GM12878 (cell line): Measurements from ENCODE around the gene LONRF2. TPM values are rescaled to one million over a fixed set of nuclear protein-coding genes. Genes with fewer than 3 reads are reported as not detected.

Experiments used
- ATAC-seq: fragments of 200-7000 bp; cut with Tn5 transposase; 3 replicates; pipeline ENCODE4 v1.9.1; 2020; ENCODE audit warnings: mild to moderate bottlenecking, moderate library complexity
- BruUV-seq: library from RNA; stranded (reverse); fragments of 400-500 nt; replicated peaks from 2 replicates; lab custom pipeline; 2021; lab: Mats Ljungman, UMichigan
- CTCF ChIA-PET: fragments of 300-600 bp; sonication (Branson Sonifier 250); formaldehyde crosslinking; extraction: SDS; loops from one replicate; lab custom pipeline; 2021; ENCODE audit warnings: inconsistent platforms; lab: Yijun Ruan, JAX
- POLR2A ChIA-PET: fragments of 350-600 bp; formaldehyde crosslinking; extraction: SDS; loops from one replicate; lab custom pipeline; 2021; ENCODE audit warnings: inconsistent platforms; lab: Charles Lee
- RAD21 ChIA-PET: fragments of 300-600 bp; sonication (Branson Sonifier 250); formaldehyde crosslinking; loops from one replicate; lab custom pipeline; 2023; ENCODE audit warnings: antibody characterized with exemption; ENCODE audit not compliant: unreplicated experiment; lab: Charles Lee
- SMC1A ChIA-PET: fragments of 300-600 bp; sonication (Branson Sonifier 250); formaldehyde crosslinking; loops from one replicate; lab custom pipeline; 2023; ENCODE audit not compliant: unreplicated experiment, uncharacterized antibody; lab: Charles Lee
- DNase-seq: peaks from one replicate; pipeline ENCODE4 v3.0.0-alpha.2; 2011; ENCODE audit warnings: low read depth, low spot score
- FAIRE-seq: peaks from 3 replicates; lab custom pipeline; 2011; peaks lifted over from hg19 to GRCh38; lab: Jason Lieb, UNC
- H2AFZ ChIP-seq: 2 replicates; pipeline ENCODE4 v1.6.0; 2011; ENCODE audit warnings: low read depth, low read length, control low read depth; ENCODE audit not compliant: control insufficient read depth
- H3K27ac ChIP-seq: 2 replicates; pipeline ENCODE4 v1.5.1; 2011; ENCODE audit warnings: control low read depth; ENCODE audit not compliant: control insufficient read depth, insufficient read depth
- H3K27me3 ChIP-seq, 2 experiments: replicated peaks in 1 of 2; 2 replicates each; pipeline versions ENCODE4 v1.6.0 to v1.6.1; 2011; ENCODE audit warnings: low read length in 1 of 2; ENCODE audit not compliant: control insufficient read depth in 2 of 2, insufficient read depth in 2 of 2
- H3K36me3 ChIP-seq, 2 experiments: 2 replicates each; pipeline ENCODE4 v1.5.1; 2011; ENCODE audit warnings: low read length in 1 of 2; ENCODE audit not compliant: control insufficient read depth in 2 of 2, insufficient read depth in 2 of 2
- H3K4me1 ChIP-seq: 2 replicates; pipeline ENCODE4 v1.6.1; 2011; ENCODE audit warnings: mild to moderate bottlenecking, low read length, moderate library complexity, mixed read lengths; ENCODE audit not compliant: control insufficient read depth, insufficient read depth
- H3K4me2 ChIP-seq: 2 replicates; pipeline ENCODE4 v1.6.0; 2011; ENCODE audit warnings: control low read depth; ENCODE audit not compliant: control insufficient read depth, insufficient read depth
- H3K4me3 ChIP-seq: fragments of 200-600 bp; sonication (generic); 2 replicates; pipeline ENCODE4 v1.5.1; 2016
- H3K79me2 ChIP-seq: 2 replicates; pipeline ENCODE4 v1.6.0; 2011; ENCODE audit warnings: low read length; ENCODE audit not compliant: control insufficient read depth, insufficient read depth
- H3K9ac ChIP-seq: 2 replicates; pipeline ENCODE4 v1.8.0; 2011; ENCODE audit warnings: low read length, control low read depth, mixed read lengths; ENCODE audit not compliant: control insufficient read depth, insufficient read depth
- H3K9me3 ChIP-seq: replicated peaks from 3 replicates; pipeline ENCODE4 v1.5.1; 2011; ENCODE audit warnings: mild to moderate bottlenecking, low read length; ENCODE audit not compliant: control insufficient read depth, insufficient read depth
- H4K20me1 ChIP-seq: 2 replicates; pipeline ENCODE4 v1.6.0; 2011; ENCODE audit not compliant: control insufficient read depth, insufficient read depth
- BMI1 ChIP-seq: fragments of 450-650 bp; IDR thresholded peaks from 2 replicates; pipeline ENCODE4 v1.6.1; 2016; ENCODE audit warnings: mild to moderate bottlenecking, moderate library complexity, borderline replicate concordance
- FOXK2 ChIP-seq: fragments of 450-650 bp; IDR thresholded peaks from 2 replicates; pipeline ENCODE4 v1.6.1; 2017; ENCODE audit warnings: mild to moderate bottlenecking, moderate library complexity
- KAT2A ChIP-seq: conservative IDR thresholded peaks from 2 replicates; pipeline ENCODE4 v1.6.1; 2011; ENCODE audit warnings: low read depth, low read length; ENCODE audit not compliant: control insufficient read depth
- POU2F2 ChIP-seq: IDR thresholded peaks from 3 replicates; pipeline ENCODE4 v1.6.1; 2011; ENCODE audit warnings: low read depth, mild to moderate bottlenecking, low read length, borderline replicate concordance
- TAF1 ChIP-seq: IDR thresholded peaks from 2 replicates; pipeline ENCODE4 v1.6.1; 2011; ENCODE audit warnings: mild to moderate bottlenecking, low read depth, low read length, borderline replicate concordance
- WGBS: methylation state at CpG from one replicate; pipeline ENCODE4 v1.1.6; 2016; ENCODE audit warnings: low lambda C conversion rate; ENCODE audit not compliant: insufficient replicate concordance, insufficient coverage; ENCODE audit errors: missing lambda C conversion rate; 5-methylcytosine and 5-hydroxymethylcytosine counted together
- in situ Hi-C: fragments of 300-500 bp; cut with MboI; formaldehyde crosslinking; loops from 9 replicates; pipeline ENCODE4 v1.14.3; 2018; ENCODE audit warnings: mixed read lengths
- intact Hi-C: fragments of 100-400 bp; cut with micrococcal nuclease; formaldehyde crosslinking; loops from one replicate; pipeline ENCODE4 v1.14.2; 2022; ENCODE audit not compliant: unreplicated experiment
- polyA plus RNA-seq, 11 experiments: library from polyadenylated mRNA; depleted of rRNA in 4 of 11; unstranded in 6 of 11; stranded (reverse) in 5 of 11; fragments of >200 nt; fragmentation: Nextera tagmentation in 4 of 11; fragmentation: Illumina TruSeq in 1 of 11; extraction: Ambion mirVana in 4 of 11; extraction: Trizol in 1 of 11; gene quantifications; 1 replicate in 1 of 11; 2 replicates in 10 of 11; pipeline versions ENCODE4 v1.2.1 to v1.2.3, GENCODE V29; 2011 to 2016; ENCODE audit warnings: inconsistent platforms in 2 of 11, missing spikeins in 2 of 11, low read depth in 1 of 11
- total RNA-seq, 4 experiments: library from RNA; depleted of rRNA in 3 of 4; stranded (reverse); fragments of >200 nt in 3 of 4; fragmentation: Illumina TruSeq in 1 of 4; extraction: Trizol in 1 of 4; gene quantifications; 2 replicates each; pipeline versions ENCODE4 v1.2.1 to v1.2.3, GENCODE V29; 2013 to 2021
- TF ChIP-seq, protein P1 (sequence below): IDR thresholded peaks from 2 replicates; pipeline ENCODE4 v1.6.1; 2011; ENCODE audit warnings: borderline replicate concordance, low read depth, mild to moderate bottlenecking, moderate library complexity, mixed read lengths, low read length; ENCODE audit not compliant: insufficient read depth; ENCODE audit errors: extremely low read length
- TF ChIP-seq, protein P2 (sequence below): IDR thresholded peaks from 2 replicates; pipeline ENCODE4 v1.6.1; 2011; ENCODE audit warnings: borderline replicate concordance, low read depth, mild to moderate bottlenecking, moderate library complexity, low read length; ENCODE audit not compliant: insufficient read depth, poor library complexity, severe bottlenecking

Gene LONRF2
- total and polyA plus RNA-seq, 10 of the 15 experiments (the other 5 are each of a cell fraction or from before 2014, with no cell fraction given): under 0.01 to 0.04 (median 0.01) TPM; not detected in 4

DNA sequence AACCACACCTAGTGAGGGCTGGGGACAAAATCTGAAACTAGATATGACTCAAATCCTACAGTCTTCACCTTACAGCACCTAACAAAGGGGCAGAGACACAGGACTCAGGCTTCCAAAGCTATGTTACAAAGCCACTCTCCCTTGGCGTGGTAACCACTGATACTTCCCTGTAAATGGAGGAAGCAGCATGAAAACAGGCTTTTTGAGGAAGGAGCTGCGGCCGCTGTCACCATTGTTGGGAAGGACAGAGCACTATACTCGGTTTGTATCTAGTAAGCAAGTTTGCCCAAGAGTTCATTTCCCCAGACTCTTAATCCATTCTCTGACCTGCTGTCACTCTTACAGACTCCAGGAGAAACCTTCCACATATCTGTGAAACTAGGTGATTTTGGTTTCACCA lies 60.3 kb downstream of the LONRF2 start:
- no peak for TF ChIP-seq BMI1
- Histone ChIP-seq H3K4me3 (no peak overlapping the region), H3K4me2 (no peak overlapping the region), H3K27me3 (no peaks in the 10 kb centered on the region), H3K27ac (no peak overlapping the region), H3K4me1 (no peaks in the 10 kb centered on the region), H3K9me3 (no peaks in the 10 kb centered on the region), H2AFZ (no peak overlapping the region), H3K79me2 (no peaks in the 10 kb centered on the region), H3K36me3 (no peaks in the 10 kb centered on the region), H4K20me1 (no peaks in the 10 kb centered on the region; the same call in 1 of the 2 replicates), H3K9ac (no peak overlapping the region)
- ChIA-PET POLR2A (no interaction called here), CTCF (interaction anchor here (0.8 to 6.7 kb wide), 31 partner anchors 10 to 724 kb away, joined by 3 to 156 read pairs (median 4); no protein-coding TSS in a partner anchor), SMC1A (interaction anchor here (0.7 to 7.7 kb wide), 19 partner anchors 10 to 702 kb away, joined by 3 to 89 read pairs (median 4); no protein-coding TSS in a partner anchor), RAD21 (interaction anchor here (0.8 to 6.4 kb wide), 12 partner anchors 24 to 721 kb away, joined by 3 to 75 read pairs (median 3); no protein-coding TSS in a partner anchor)
- ATAC-seq (no peak), DNase-seq (no peak), FAIRE-seq (no peak)
- BruUV-seq: no TSS peak
- intact Hi-C loops: loop anchor here (5.0 to 10.0 kb wide), 5 partner anchors 180 to 725 kb away; partner anchors contain the start of gene PDCL3
- WGBS: 48% methylated on average over 4 of the region's 4 CpGs
- in situ Hi-C loops: loop anchor here (5.0 to 10.0 kb wide), 2 partner anchors 120 to 723 kb away; no protein-coding TSS in a partner anchor

DNA sequence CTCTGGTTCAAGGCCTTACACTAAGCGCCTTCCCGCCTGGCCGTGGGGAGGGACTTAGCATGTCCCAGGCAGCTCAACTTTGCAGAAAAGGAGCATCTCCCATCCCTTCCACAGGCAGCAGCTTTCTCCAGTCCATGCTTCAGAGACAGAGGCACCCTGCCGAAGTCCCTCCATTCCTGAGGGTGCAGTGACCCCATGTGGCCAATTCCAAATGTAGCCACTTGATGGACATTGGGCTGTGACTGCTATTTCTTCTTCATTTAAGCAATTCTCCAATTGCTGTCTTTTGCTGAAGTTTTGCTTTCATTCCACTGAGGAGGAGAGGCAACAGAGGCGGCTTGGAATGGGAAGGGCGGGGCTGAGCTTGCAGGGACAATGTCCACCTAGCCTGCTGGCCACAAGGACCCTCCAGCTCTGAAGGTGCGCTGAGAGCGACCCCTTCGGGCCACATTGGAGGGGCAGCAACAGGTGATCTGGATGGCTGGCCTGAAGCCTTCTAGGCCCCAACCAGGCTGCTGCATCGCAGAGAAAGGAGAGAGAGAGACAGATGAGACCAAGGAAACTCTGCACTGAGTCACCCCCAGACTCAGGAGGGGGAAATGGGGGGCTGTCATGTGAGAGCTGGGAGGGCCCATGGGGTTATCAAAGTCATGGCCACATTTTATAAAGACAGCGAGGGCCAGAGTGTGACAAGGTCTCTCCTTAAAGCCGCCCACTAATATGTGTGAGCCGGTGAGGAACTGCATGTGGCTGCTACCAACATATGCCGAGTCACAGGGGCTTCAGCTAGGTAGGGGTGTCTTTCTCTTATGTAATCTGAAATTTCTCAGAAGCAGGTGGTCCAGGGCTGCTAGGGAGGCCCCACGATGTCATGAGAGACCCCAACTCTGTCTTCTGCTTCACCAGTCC lies 61.3 kb downstream of the LONRF2 start:
- ATAC-seq: peak; percentile 85
- Histone ChIP-seq H2AFZ (no peak overlapping the region), H4K20me1 (no peaks in the 10 kb centered on the region; the same call in 1 of the 2 replicates), H3K79me2 (no peaks in the 10 kb centered on the region), H3K4me2 (no peak overlapping the region), H3K27me3 (no peaks in the 10 kb centered on the region), H3K27ac (no peak overlapping the region), H3K36me3 (no peaks in the 10 kb centered on the region), H3K4me3 (no peak overlapping the region), H3K4me1 (no peaks in the 10 kb centered on the region), H3K9ac (no peak overlapping the region), H3K9me3 (no peaks in the 10 kb centered on the region)
- in situ Hi-C loops (loop anchor here (5.0 to 10.0 kb wide), 2 partner anchors 121 to 724 kb away; no protein-coding TSS in a partner anchor), intact Hi-C loops (loop anchor here (1.0 to 10.0 kb wide), 7 partner anchors 13 to 726 kb away; partner anchors contain the start of gene PDCL3)
- peak; percentile 77 for FAIRE-seq
- ChIA-PET RAD21 (interaction anchor here (0.8 to 6.4 kb wide), 8 partner anchors 120 to 722 kb away, joined by 3 to 75 read pairs (median 4); no protein-coding TSS in a partner anchor), SMC1A (interaction anchor here (0.7 to 7.7 kb wide), 12 partner anchors 11 to 701 kb away, joined by 3 to 89 read pairs (median 4); no protein-coding TSS in a partner anchor), POLR2A (no interaction called here), CTCF (interaction anchor here (0.5 to 6.7 kb wide), 22 partner anchors 9 to 701 kb away, joined by 3 to 156 read pairs (median 4); no protein-coding TSS in a partner anchor)
- no peak for DNase-seq
- WGBS: 37% methylated on average over 15 of the region's 15 CpGs
- no TSS peak for BruUV-seq
- TF ChIP-seq, protein P1, sequence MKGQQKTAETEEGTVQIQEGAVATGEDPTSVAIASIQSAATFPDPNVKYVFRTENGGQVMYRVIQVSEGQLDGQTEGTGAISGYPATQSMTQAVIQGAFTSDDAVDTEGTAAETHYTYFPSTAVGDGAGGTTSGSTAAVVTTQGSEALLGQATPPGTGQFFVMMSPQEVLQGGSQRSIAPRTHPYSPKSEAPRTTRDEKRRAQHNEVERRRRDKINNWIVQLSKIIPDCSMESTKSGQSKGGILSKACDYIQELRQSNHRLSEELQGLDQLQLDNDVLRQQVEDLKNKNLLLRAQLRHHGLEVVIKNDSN: no peak
- TF ChIP-seq, protein P2, sequence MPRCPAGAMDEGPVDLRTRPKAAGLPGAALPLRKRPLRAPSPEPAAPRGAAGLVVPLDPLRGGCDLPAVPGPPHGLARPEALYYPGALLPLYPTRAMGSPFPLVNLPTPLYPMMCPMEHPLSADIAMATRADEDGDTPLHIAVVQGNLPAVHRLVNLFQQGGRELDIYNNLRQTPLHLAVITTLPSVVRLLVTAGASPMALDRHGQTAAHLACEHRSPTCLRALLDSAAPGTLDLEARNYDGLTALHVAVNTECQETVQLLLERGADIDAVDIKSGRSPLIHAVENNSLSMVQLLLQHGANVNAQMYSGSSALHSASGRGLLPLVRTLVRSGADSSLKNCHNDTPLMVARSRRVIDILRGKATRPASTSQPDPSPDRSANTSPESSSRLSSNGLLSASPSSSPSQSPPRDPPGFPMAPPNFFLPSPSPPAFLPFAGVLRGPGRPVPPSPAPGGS: no peak
- TF ChIP-seq TAF1 (no peak), KAT2A (no peak), FOXK2 (no peak), POU2F2 (no peak)
